ENCODE data around the gene USP50.
"Not testable (repeated sequence)": the region's sequence is repeated elsewhere in the genome, so short reads cannot be mapped to it uniquely, and the experiment has no call there.

The USP50 gene

GRCh38 chr15:50501815-50502214 is 44.7 kb downstream of the USP50 start:
- no peak for DNase-seq

DNA sequence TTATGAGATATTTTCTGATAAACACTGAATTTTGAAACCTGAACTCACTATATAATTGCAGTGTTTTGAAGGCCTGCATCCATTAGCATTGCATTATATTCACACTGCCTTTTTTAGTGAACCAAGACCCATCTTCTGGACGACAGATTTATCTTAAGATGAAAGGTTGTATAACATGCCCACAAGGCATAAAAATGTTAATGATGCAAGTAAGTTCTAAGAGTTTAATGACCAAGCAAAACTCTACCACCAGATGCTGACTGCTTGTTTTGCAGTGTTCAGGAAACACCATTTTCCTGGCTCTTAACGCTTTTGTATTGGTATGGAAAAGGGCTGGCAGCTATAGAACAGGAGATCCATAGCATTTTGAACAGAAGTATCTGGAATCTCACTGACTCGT is 46.1 kb downstream of the USP50 start:
- no peak for DNase-seq

DNA sequence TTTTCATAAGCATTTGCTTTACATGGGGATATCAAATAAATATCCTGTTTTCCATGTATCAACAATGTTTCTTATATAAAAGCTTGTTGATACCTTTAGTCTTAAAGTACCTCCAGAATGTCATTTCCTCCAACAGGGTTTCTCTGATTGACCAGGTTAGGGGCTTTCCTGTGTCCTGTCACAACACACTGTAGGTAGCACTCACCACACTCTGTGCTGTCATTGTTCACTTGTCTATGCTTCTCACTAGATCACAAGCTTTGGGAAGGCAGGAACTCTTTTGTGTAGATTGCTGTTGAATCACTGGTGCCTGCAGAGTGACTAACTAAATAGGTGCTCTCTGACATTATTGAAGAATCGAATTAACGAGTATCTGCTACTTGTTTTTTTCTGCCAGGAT is 49.8 kb downstream of the USP50 start:
- no peak for DNase-seq

DNA sequence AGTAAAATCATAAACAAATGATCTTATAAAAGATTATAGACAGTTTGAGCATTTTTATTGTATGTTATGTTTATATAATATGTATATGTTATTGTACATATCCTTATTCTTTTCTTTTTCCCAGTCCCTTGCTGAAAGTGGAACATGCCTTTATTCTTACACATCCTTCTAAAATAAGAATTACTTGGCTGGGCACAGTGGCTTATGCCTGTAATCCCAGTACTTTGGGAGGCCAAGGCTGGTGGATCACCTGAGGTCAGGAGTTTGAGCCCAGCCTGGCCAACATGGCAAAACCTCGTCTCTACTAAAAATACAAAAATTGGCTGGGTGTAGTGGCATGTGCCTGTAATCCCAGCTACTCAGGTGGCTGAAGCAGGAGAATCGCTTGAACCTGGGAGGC is 51.9 kb downstream of the USP50 start:
- not testable (repeated sequence) for DNase-seq

DNA sequence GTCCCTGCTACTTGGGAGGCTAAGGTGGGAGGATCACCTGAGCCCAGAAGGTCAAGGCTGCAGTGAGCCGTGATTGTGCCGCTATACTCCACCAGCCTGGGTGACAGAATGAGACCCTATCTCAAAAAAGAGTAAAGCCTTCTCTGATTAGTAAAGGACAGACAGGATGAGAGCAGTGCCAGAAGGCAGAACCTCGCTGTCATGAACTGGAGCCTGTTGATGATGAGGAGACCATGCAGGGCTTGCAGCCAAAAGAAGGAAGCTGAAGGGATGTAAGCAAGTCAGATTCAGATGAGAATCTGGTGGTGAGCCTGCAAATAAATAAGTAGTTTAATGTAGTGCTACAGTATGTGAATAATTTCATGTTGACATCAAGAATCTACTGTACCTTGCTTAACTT is 52.8 kb downstream of the USP50 start:
- no peak for DNase-seq

DNA sequence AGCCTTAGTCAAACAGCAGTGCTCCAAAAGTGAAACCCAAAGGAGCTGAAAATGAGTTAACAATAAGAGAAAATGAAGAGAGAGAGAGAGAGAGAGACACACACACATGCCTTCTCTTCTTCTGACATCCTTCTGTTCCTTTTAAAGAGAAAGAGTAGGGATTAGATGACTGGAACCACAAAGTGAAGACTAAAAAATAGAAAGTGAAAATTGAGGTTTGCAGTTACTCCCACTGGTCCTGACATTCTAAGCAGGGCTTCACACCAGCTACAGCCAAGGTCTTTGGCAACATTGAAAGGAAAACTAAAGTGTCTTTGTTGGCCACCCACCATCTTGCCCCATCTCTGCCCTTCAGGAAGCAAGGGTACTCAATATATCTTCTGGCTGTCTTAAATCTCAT is 59.2 kb downstream of the USP50 start:
- no peak for DNase-seq

- DNase-seq: no peak
Measured at GRCh38 chr15:50485389-50485788, 61.1 kb downstream of the USP50 start.

GRCh38 chr15:50484781-50485180 is 61.7 kb downstream of the USP50 start:
- no peak for DNase-seq

- DNase-seq: no peak
Measured at GRCh38 chr15:50476143-50476542, 70.3 kb downstream of the USP50 start.

DNA sequence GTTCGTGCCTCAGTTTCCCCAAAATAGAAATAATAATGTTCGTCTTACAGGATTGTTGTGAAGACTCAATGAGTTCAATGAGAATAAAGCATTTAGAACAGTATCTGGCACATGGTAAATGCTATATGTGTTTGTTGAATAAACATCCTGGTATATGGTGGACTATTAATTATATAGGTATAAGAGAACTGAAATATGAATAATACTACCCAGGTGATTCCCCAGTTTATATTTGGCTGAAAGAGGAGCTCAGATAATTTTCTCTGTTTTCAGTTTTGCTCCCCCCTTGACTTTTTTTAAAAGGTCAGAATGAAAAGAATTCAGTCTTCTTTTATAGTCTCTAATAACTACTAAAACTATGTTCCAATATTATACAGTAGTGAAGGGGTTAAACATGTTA is 75.4 kb downstream of the USP50 start:
- DNase-seq: no peak

- no peak for DNase-seq
Measured at GRCh38 chr15:50463423-50464358, 82.8 kb downstream of the USP50 start.

- DNase-seq: no peak
Measured at GRCh38 chr15:50458348-50459112, 87.9 kb downstream of the USP50 start.

DNA sequence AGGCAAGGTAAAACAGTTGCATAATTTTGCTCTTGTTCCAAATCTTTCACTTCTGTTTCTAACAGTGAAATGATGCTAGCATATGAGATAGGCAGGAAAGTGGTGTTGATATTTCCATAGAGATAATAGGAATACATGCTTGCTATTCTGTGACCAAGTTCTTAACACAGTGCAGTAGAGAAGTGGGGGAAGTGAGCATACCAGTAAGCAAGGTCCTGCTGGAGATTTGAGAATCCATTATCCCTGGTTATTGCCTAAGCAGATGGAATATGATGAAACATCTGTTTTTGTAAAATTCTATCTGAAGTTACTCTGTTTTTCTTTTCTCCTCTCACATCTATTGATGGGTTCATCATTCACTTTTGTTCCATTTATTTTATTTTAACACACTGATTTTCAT is 93.5 kb downstream of the USP50 start:
- DNase-seq: no peak
